ENCODE results near the gene NDUFA3. TPM values are rescaled to one million over a fixed set of nuclear protein-coding genes. Genes with fewer than 3 reads are reported as not detected.

Gene NDUFA3
- total and polyA plus RNA-seq, 2 of the 13 experiments (the other 11 are each of a cell fraction or from before 2014, with no cell fraction given): 31.6 to 75.4 TPM

DNA sequence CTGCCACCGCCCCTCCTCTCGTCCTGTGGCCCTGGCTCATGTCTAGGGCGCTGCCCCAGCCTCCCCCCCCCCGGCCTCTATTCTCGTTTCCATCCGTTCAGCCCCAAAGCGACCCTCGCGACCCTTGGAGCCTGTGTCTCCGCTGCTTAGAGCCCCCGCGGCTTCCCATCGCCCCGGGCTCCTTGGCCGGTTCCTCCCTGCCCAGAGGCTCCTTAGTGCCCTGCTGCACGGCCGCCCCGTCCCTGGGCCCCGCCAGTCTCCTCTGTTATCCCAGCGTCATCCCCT is 25.7 kb downstream of the NDUFA3 start (continued):
- TF ChIP-seq EP300 (IDR thresholded peaks at IDR 0.05; ENCODE audit: low read depth in 2 of 2, low read length in 2 of 2): no peak
- no peak for TF ChIP-seq EP300 (CRISPR knock-in tag; IDR thresholded peaks at IDR 0.05; ENCODE audit: borderline replicate concordance)
- TF ChIP-seq, protein P1, sequence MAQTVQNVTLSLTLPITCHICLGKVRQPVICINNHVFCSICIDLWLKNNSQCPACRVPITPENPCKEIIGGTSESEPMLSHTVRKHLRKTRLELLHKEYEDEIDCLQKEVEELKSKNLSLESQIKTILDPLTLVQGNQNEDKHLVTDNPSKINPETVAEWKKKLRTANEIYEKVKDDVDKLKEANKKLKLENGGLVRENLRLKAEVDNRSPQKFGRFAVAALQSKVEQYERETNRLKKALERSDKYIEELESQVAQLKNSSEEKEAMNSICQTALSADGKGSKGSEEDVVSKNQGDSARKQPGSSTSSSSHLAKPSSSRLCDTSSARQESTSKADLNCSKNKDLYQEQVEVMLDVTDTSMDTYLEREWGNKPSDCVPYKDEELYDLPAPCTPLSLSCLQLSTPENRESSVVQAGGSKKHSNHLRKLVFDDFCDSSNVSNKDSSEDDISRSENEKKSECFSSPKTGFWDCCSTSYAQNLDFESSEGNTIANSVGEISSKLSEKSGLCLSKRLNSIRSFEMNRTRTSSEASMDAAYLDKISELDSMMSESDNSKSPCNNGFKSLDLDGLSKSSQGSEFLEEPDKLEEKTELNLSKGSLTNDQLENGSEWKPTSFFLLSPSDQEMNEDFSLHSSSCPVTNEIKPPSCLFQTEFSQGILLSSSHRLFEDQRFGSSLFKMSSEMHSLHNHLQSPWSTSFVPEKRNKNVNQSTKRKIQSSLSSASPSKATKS (CRISPR knock-in tag; IDR thresholded peaks at IDR 0.05): no peak
- TF ChIP-seq PHB2 (IDR thresholded peaks at IDR 0.05; ENCODE audit: partially characterized antibody): no peak
- no peak for TF ChIP-seq ZMYM4 (CRISPR knock-in tag; IDR thresholded peaks at IDR 0.05)

DNA sequence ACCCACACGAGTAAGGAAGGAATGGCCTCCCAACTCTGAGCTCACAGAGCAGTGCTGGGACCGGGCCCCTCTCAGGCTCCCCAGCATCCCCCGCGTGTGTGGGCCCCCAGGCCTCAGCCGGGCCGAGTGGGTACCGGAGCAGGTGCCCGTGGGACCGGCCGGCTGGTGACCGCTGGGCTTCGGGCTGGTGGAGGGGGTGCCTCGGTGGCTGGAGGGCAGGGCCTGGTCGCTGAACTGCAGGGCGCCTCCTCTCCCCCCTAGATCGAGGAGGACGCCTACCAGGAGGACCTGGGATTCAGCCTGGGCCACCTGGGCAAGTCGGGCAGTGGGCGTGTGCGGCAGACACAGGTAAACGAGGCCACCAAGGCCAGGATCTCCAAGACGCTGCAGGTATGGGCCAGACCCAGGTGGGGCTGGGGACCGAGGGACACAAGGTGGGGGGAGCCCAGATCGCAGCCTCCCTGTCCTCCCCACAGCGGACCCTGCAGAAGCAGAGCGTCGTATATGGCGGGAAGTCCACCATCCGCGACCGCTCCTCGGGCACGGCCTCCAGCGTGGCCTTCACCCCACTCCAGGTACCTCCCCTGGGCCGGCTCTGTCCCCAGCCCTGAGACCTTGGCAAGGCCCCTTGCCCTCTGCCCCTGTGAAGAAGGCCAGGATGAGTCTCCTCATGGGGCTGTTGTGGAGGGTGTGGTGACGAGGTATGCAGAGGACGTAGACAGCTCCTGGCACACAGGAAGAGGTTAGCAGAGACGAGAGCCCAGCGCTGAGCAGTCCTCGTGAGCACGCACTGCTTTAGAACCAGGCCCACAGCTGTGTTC is 26.4 kb downstream of the NDUFA3 start:
- H4K20me1 ChIP-seq (ENCODE audit: insufficient read depth, low read length): no peaks in the 10 kb centered on the region
- H3K27me3 ChIP-seq (ENCODE audit: control insufficient read depth in 1 of 2, insufficient read depth in 2 of 2, low read length in 2 of 2): no peaks in the 10 kb centered on the region
- intact Hi-C loops (cut with micrococcal nuclease; ENCODE audit: unreplicated experiment) (no loop called here), in situ Hi-C loops (cut with HindIII; ENCODE audit: extremely low pct_ligation_motif_present, low pct_unique_long_range_greater_than_20kb) (no loop called here)
- H3K4me3 ChIP-seq (replicated peaks in 1 of 3; ENCODE audit: insufficient read depth in 1 of 3, low read depth in 2 of 3, low read length in 3 of 3): no peak overlapping the region
- 96% methylated on average over 25 of the region's 41 CpGs for WGBS (ENCODE audit: low lambda C conversion rate)
- H3K4me1 ChIP-seq (ENCODE audit: insufficient read depth, low read length): no peaks in the 10 kb centered on the region
- no TSS peak for BruUV-seq (replicated peaks)
- H3K9me3 ChIP-seq (ENCODE audit: low read length): peaks cover 5% of the 10 kb centered on the region
- no peaks in the 10 kb centered on the region for H3K79me2 ChIP-seq (ENCODE audit: insufficient read depth, low read length)
- ATAC-seq (no peak), FAIRE-seq (no peak), DNase-seq (ENCODE audit: low spot score) (no peak)
- peak; percentile 32; the same call in 1 of the 2 replicates for TF ChIP-seq RBFOX2 (IDR thresholded peaks at IDR 0.05; ENCODE audit: low read depth, low read length)
- TF ChIP-seq ZFP82 (CRISPR knock-in tag; IDR thresholded peaks at IDR 0.05; ENCODE audit: borderline replicate concordance): no peak
- TF ChIP-seq AGO2 (optimal IDR thresholded peaks at IDR 0.05; ENCODE audit: low read depth, low read length): peak; percentile 9
- no peak for TF ChIP-seq HMGA1 (CRISPR knock-in tag; conservative IDR thresholded peaks at IDR 0.05)
- no peak overlapping the region for H3K9ac ChIP-seq (ENCODE audit: insufficient read depth, low read depth, low read length)
- ChIA-PET POLR2A (no interaction called here), CTCF (ENCODE audit: low intra/inter-chr PET ratio, low total read pairs) (no interaction called here)
- H3K4me2 ChIP-seq (ENCODE audit: low read depth, low read length): no peak overlapping the region
- H2AFZ ChIP-seq (ENCODE audit: low read length): no peak overlapping the region
- no peak overlapping the region for H3K27ac ChIP-seq (ENCODE audit: extremely low read length, insufficient read depth, low read length)
- peaks cover 12 to 46% of the 10 kb centered on the region in 2 experiments; a peak in 4 of 5 replicates for H3K36me3 ChIP-seq (replicated peaks in 1 of 2; ENCODE audit: control insufficient read depth in 1 of 2, insufficient read depth in 2 of 2, low read length in 2 of 2)
